ENCODE measurements around the gene TCAF1.

DNA sequence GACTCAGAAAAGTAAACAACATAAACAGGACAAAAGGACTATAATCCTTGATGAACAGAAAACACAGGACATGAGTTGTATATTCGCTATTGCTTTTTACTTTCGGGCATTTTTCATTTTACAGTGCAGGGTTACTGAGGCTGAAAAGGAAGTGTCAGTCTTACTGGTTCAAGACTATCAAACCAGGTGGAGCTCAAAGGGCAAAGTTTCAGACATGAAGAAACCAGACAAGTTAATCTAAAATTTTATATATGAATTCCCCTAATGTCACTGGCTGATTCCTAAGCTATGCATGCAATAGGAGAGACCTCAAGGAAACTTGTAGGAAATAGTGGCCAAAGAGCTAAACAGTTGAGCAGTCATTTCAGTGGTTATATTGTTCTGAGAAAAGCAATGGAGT is 11.4 kb downstream of the TCAF1 start:
- TF ChIP-seq, protein P1, sequence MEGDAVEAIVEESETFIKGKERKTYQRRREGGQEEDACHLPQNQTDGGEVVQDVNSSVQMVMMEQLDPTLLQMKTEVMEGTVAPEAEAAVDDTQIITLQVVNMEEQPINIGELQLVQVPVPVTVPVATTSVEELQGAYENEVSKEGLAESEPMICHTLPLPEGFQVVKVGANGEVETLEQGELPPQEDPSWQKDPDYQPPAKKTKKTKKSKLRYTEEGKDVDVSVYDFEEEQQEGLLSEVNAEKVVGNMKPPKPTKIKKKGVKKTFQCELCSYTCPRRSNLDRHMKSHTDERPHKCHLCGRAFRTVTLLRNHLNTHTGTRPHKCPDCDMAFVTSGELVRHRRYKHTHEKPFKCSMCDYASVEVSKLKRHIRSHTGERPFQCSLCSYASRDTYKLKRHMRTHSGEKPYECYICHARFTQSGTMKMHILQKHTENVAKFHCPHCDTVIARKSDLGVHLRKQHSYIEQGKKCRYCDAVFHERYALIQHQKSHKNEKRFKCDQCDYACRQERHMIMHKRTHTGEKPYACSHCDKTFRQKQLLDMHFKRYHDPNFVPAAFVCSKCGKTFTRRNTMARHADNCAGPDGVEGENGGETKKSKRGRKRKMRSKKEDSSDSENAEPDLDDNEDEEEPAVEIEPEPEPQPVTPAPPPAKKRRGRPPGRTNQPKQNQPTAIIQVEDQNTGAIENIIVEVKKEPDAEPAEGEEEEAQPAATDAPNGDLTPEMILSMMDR (IDR thresholded peaks at IDR 0.05): no peak
- no peak for TF ChIP-seq EP300 (IDR thresholded peaks at IDR 0.05)
- TF ChIP-seq POLR2A (IDR thresholded peaks at IDR 0.05): no peak

Measured in tibial nerve (tissue), 4 donors.